GM19395 (cell line): ENCODE results near the gene CGB5.
"Not testable (repeated sequence)": the region's sequence is repeated elsewhere in the genome, so short reads cannot be mapped to it uniquely, and the experiment has no call there.

Experiments used
- ATAC-seq: cut with Tn5 transposase; IDR thresholded peaks from one replicate; pipeline ENCODE4 v1.9.1; 2021; ENCODE audit warnings: mild to moderate bottlenecking, moderate library complexity; ENCODE audit not compliant: unreplicated experiment

CGB5 gene

GRCh38 chr19:49020931-49021895 is 22.4 kb upstream of the CGB5 start:
- no peak for ATAC-seq

- no peak for ATAC-seq
Observed at GRCh38 chr19:49022116-49022515, 21.5 kb upstream of the CGB5 start.

- ATAC-seq = not testable (repeated sequence)
Observed at GRCh38 chr19:49024233-49024632, 19.4 kb upstream of the CGB5 start, which contains the start of gene CGB3. Gene CGB3, minus strand, starts transcription at chr19:49024333. Its CDS starts 362 bp downstream, at chr19:49023971.

- ATAC-seq = not testable (repeated sequence)
Observed at GRCh38 chr19:49025088-49025487, 18.6 kb upstream of the CGB5 start.

- ATAC-seq = not testable (repeated sequence)
Observed at GRCh38 chr19:49025599-49025998, 18.0 kb upstream of the CGB5 start.

GRCh38 chr19:49028686-49029085 is 15.0 kb upstream of the CGB5 start:
- not testable (repeated sequence) for ATAC-seq

GRCh38 chr19:49029749-49030148 is 13.9 kb upstream of the CGB5 start:
- ATAC-seq = not testable (repeated sequence)

GRCh38 chr19:49030323-49030722 is 13.3 kb upstream of the CGB5 start:
- ATAC-seq = not testable (repeated sequence)

- ATAC-seq = not testable (repeated sequence)
Observed at GRCh38 chr19:49031642-49032301, 11.9 kb upstream of the CGB5 start, which contains the start of gene CGB2. Gene CGB2, plus strand, starts transcription at chr19:49031890. Its CDS starts 206 bp downstream, at chr19:49032096.

GRCh38 chr19:49036815-49037214 is 6.8 kb upstream of the CGB5 start, which contains the start of gene CGB1:
Gene CGB1, minus strand, starts transcription at chr19:49036895. Its CDS starts 184 bp downstream, at chr19:49036711.
- not testable (repeated sequence) for ATAC-seq

- not testable (repeated sequence) for ATAC-seq
Observed at GRCh38 chr19:49038111-49038510, 5.5 kb upstream of the CGB5 start.

- ATAC-seq = not testable (repeated sequence)
Observed at GRCh38 chr19:49038557-49039276, 4.9 kb upstream of the CGB5 start.

GRCh38 chr19:49039736-49040135 is 3.9 kb upstream of the CGB5 start:
- ATAC-seq = not testable (repeated sequence)

GRCh38 chr19:49042177-49042576 is 1.5 kb upstream of the CGB5 start:
- ATAC-seq = no peak

- not testable (repeated sequence) for ATAC-seq
Observed at GRCh38 chr19:49042666-49043065, 982 bp upstream of the CGB5 start.

GRCh38 chr19:49049011-49049410 is 5.4 kb downstream of the CGB5 start, which contains the start of gene CGB8:
Gene CGB8, minus strand, starts transcription at chr19:49049111. Its CDS starts 372 bp downstream, at chr19:49048739.
- not testable (repeated sequence) for ATAC-seq

GRCh38 chr19:49049834-49050233 is 6.2 kb downstream of the CGB5 start:
- not testable (repeated sequence) for ATAC-seq

GRCh38 chr19:49050376-49051033 is 6.9 kb downstream of the CGB5 start:
- ATAC-seq = not testable (repeated sequence)

- ATAC-seq = no peak
Observed at GRCh38 chr19:49056101-49056901, 12.7 kb downstream of the CGB5 start.
